ENCODE results near the gene L2HGDH.

- TF ChIP-seq POLR2A (IDR thresholded peaks at IDR 0.05) = no peak
- TF ChIP-seq CTCF (IDR thresholded peaks at IDR 0.05 in 4 of 5, conservative IDR thresholded peaks at IDR 0.05 in 1 of 5) = no peak
Measured at GRCh38 chr14:50233951-50234250, 78.1 kb downstream of the L2HGDH start.

Data from gastrocnemius medialis (tissue), 4 donors.